Stimulated activated CD4-positive, alpha-beta T cell treated with anti-CD3 and anti-CD28 coated beads, Interleukin-12 subunit alpha, Interleukin-12 subunit beta, amount 100 ng/mL, for 48 hours (primary cell): Measurements from ENCODE around the gene GPRC5D.

Experiments
- DNase-seq, 3 donors: peaks; one replicate each; pipeline ENCODE4 v3.0.0-alpha.2; 2020; ENCODE audit warnings: low read depth in 2 of 3, low spot score in 1 of 3

Gene GPRC5D

DNA sequence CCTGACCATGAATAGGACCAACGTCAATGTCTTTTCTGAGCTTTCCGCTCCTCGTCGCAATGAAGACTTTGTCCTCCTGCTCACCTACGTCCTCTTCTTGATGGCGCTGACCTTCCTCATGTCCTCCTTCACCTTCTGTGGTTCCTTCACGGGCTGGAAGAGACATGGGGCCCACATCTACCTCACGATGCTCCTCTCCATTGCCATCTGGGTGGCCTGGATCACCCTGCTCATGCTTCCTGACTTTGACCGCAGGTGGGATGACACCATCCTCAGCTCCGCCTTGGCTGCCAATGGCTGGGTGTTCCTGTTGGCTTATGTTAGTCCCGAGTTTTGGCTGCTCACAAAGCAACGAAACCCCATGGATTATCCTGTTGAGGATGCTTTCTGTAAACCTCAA lies 43.3 kb downstream of the GPRC5D start:
- DNase-seq: no peak

DNA sequence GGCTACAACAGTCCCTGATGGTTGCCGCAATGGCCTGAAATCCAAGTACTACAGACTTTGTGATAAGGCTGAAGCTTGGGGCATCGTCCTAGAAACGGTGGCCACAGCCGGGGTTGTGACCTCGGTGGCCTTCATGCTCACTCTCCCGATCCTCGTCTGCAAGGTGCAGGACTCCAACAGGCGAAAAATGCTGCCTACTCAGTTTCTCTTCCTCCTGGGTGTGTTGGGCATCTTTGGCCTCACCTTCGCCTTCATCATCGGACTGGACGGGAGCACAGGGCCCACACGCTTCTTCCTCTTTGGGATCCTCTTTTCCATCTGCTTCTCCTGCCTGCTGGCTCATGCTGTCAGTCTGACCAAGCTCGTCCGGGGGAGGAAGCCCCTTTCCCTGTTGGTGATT lies 43.7 kb downstream of the GPRC5D start:
- no peak for DNase-seq

DNA sequence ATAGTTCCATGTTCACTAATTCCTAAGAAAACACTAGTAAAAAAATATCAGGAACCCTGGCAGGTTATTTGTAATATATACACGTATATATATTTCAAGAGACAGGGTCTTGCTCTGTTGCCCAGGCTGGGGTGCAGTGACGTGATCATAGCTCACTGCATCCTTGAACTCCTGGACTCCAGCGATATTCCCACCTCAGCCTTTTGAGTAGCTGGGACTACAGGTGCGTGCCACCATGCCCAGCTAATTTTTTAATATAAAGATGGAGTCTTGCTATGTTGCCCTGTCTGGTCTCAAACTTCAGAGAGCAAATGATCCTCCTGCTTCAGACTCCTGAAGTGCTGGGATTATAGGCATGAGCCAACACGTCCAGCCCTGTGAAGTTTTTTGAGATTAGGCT lies 44.4 kb downstream of the GPRC5D start:
- DNase-seq: no peak

DNA sequence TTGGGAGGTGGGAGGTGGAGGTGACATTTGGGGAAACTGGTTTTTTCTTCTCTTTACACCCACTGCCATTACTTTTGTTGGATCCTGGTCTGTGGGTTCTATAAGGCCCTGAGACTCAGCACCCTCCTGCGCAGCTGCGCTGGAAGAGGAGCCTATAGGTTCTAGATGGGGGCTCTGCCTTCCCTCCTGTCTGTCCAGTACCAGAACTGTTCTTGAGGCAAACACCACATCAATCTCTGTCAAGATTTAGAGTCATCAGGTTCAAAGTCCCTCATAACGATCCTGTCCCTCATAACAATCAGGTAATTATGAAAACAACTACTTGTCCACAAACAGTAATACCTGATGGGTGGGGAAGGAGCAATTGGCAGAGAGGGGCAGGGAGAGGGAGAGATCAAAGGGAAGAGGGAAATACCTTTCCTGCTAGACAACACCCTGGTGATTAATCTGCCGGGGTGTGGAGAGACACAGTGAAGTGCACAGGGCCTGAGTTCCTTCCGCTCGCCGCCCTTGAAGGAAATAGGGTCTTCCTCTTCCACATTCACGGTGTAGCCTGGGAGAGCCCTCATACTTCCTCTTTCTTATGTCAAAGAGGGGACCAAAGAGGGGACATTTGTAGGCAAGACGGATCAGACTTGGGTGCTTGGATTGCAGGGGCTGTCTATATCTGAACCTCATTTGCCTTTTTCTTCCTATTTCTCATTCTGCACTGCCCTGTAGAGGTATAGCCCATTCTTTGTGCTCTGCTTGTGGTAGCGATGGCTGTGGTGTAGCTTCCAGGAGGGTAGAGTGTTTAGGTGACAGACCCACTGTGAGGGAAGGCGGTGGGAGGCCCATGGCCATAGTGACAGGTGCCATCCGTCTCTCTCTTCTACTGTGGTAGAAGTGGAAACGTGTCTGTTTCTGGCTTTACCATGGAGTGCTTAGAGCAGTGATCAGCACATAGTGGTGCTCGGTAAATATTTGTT lies 48.0 kb downstream of the GPRC5D start:
- no peak for DNase-seq

DNA sequence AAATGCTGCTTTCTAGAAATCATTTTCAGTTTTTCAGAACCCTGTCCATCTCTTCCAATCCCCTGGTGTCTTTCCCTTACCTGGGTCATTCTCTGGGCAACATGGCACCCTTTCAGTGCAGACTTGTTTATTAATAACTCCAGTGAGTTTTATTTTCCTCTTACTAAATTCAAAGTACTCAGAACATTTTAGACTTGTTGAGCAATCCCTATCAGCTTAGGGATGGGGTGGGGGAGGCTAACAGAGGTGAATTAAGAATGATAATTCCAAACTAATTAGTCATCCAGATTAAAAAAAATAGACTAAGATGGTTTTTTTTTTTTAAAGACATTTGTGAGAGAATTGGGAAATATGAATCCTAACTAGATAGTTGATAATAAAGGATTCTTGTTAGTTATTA lies 49.9 kb downstream of the GPRC5D start:
- no peak for DNase-seq

DNA sequence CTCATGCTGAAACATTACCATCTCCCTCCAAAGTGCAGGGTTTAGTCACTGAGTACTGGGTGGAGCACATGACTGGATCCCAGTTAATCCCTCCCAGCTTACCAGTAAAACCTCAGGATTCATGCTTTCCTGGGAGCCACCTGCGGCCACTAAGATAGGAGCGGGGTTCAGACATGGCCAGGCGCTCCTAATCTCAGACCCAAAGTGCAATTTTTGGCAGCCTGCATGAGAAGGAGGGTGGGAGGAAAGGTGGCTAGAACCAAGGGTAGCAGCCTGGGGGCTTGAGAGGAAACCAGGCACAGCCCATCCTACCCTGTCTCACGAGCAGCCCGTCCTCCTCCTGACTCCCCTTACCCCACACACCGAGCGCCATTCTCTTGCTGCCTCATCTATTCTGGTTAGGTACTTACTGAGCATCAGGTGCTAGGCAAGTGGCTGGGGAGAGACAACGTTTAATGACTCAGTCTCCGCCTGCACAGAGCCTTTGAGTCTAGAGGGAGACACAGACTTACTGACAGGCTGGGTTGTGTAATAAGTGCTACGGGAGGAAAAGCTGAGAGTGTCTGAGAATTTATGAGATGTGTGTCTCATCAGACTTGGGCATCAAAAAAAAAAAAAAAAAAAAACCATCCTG lies 50.7 kb downstream of the GPRC5D start:
- peak in 1 of 3 donors; percentile 31 for DNase-seq

GRCh38 chr12:12900786-12901157 lies 51.2 kb downstream of the GPRC5D start:
- no peak for DNase-seq

- peak; percentile 53 to 63 (median 62) for DNase-seq
These were observed 52.2 kb downstream of the GPRC5D start for GRCh38 chr12:12899530-12900380.

DNA sequence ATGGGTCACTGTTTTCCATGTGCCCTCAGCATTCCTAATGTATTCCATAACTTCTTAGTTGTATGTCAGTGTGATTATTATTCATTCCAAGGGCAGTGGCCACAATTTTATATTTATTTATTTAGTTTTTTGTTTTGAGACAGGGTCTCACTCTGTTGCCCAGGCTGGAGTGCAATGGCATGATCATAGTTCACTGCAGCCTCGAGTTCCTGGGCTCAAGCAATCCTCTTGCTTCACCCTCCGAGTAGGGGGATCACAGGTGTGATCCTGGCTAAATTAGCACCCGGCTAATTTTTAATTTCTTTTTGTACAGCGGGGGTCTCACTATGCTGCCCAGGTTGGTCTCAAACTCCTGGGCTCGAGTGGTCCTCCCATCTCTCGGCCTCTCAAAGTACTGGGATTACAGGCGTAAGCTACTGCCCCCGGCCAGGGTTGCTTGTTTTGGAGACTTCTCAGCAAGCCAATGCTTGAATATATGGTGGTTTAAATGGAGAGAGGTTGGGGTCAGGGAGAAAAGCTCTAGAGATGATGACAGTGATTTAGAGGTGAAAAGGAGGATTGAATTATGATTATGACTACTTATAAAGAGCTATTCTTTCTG lies 53.0 kb downstream of the GPRC5D start:
- no peak for DNase-seq

GRCh38 chr12:12898136-12898717 lies 53.7 kb downstream of the GPRC5D start:
- no peak for DNase-seq

DNA sequence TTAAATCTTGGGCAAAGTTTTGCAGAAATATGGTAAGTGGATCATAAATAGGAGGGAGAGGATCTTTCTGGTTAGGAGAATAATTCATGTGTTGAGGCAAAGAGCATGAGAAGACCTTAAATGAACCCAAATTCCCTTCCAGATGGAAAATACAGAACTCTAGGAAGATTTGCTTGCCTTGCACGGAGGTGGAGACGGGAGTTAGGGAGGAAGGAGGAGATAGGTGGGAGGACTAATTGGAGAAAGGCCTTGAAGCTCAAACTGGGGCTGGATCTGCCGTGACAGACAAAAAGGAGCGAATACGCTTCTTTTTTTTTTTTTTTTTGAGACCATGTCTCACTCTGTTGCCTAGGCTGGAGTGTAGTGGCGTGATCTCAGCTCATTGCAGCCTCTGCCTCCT lies 54.7 kb downstream of the GPRC5D start:
- DNase-seq: no peak

DNA sequence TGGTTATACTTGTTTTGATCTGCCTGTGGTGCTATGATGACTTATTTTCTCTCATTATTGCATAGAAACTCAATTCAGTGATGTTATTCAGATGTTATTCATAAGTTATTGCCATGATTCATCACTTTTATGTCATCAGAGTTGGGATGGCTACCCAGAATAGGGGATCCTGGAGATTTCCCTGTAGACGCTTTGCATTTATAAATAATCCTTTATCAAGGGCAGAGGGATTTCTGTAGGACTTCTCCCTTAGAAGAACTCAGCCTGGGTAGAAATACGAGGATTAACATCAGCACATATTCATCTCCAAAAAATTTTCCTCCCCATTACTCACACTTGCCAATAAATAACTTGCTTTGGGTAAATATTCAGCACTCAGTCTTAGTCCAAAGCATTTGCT lies 55.7 kb downstream of the GPRC5D start:
- DNase-seq: no peak

DNA sequence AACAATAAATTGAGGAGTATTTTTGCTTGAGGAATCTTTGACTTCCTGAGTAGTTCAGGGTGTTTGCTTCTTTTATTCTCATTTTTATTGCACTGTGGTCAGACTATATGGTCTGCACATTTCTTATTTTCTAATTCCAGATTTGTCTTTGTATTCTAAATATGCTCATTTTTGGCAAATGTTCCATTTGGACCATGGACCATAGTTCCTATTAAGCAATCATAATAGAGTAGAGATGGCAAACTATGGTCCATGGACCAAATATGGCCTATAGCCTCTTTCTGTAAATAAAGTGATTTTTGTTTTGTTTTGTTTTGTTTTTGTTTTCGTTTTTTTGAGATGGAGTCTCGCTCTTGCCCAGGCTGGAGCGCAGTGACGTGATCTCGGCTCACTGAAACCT lies 58.5 kb downstream of the GPRC5D start:
- no peak for DNase-seq

- DNase-seq: no peak
These were observed 59.3 kb downstream of the GPRC5D start for GRCh38 chr12:12892681-12893141.

- no peak for DNase-seq
These were observed 60.1 kb downstream of the GPRC5D start for GRCh38 chr12:12891881-12892355.

DNA sequence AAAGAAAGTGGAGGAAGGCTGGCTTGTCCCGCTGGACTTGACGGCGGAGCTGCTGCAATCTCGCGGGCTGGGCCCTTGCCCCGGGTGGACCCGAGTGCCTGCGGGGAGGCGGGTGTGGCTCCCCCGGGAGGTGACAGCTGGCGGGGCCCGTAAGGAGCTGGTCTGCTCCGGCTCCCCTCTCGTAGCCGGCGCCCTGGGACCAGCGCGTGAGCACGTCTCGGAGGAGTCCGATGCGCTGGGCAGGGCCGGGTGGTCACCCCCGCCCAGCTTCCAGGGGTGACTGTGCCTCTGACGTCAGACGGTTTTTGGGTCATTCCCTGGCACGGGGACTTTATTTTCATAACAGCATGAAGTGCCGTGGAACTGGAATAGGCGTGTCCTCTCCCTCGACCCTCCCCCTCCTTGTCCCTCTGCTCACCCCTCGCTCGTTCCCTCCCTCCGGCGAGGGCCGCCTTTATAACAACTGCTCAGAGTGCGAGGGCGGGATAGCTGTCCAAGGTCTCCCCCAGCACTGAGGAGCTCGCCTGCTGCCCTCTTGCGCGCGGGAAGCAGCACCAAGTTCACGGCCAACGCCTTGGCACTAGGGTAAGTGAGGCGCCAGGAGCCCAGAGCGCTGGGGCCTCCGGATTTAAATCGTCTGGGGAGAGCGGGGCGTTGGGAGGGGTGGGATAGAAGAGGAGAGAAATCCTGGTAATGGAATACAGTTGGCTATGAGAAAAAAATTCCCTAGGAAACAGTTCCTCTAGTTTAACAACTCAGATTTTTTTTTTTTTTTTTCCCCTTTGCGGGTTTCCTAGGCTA lies 60.7 kb downstream of the GPRC5D start, which contains the start of gene GPRC5A:
Gene GPRC5A, plus strand, starts transcription at position 483 of the 801 bp plus-strand sequence. CDS start 16,688 bp downstream, outside the sequence.
- DNase-seq: peak in 2 of 3 donors; percentile 14 to 20
